HepG2 (cell line): ENCODE results near the gene ZNF764. TPM values are rescaled to one million over a fixed set of nuclear protein-coding genes. Genes with fewer than 3 reads are reported as not detected.

ENCODE experiments used
- AGO2 ChIP-seq: fragments of 200-400 bp; formaldehyde crosslinking; optimal IDR thresholded peaks from 2 replicates; pipeline ENCODE3; 2017; ENCODE audit warnings: mild to moderate bottlenecking, low read depth, low read length, moderate library complexity
- EED ChIP-seq: sonication (generic); formaldehyde crosslinking; IDR thresholded peaks from 2 replicates; pipeline ENCODE4 v1.5.0; 2020; ENCODE audit warnings: mild to moderate bottlenecking, missing genetic modification reagents
- FOXM1 ChIP-seq: sonication (generic); formaldehyde crosslinking; IDR thresholded peaks from 2 replicates; pipeline ENCODE4 v1.5.0; 2020; ENCODE audit warnings: missing genetic modification reagents
- HNF4A ChIP-seq: sonication (generic); formaldehyde crosslinking; IDR thresholded peaks from 2 replicates; pipeline ENCODE4 v1.4.0; 2020; ENCODE audit warnings: missing genetic modification reagents
- JDP2 ChIP-seq: sonication (generic); formaldehyde crosslinking; IDR thresholded peaks from 2 replicates; pipeline ENCODE4 v1.8.1; 2022; ENCODE audit warnings: missing genetic modification reagents, borderline replicate concordance
- KAT2B ChIP-seq: fragments of 150-350 bp; IDR thresholded peaks from 2 replicates; pipeline ENCODE4 v1.6.1; 2014; ENCODE audit warnings: low read depth, low read length, borderline replicate concordance
- SP140L ChIP-seq: sonication (generic); formaldehyde crosslinking; IDR thresholded peaks from 2 replicates; pipeline ENCODE4 v1.4.0; 2020; ENCODE audit warnings: missing genetic modification reagents, borderline replicate concordance
- ZMYM4 ChIP-seq: sonication (generic); formaldehyde crosslinking; IDR thresholded peaks from 2 replicates; pipeline ENCODE4 v1.8.1; 2023; ENCODE audit warnings: mild to moderate bottlenecking, missing genetic modification reagents
- ZNF589 ChIP-seq: sonication (generic); formaldehyde crosslinking; conservative IDR thresholded peaks from 2 replicates; pipeline ENCODE4 v1.8.0; 2022; ENCODE audit warnings: mild to moderate bottlenecking, moderate library complexity, missing genetic modification reagents
- ZNF75D ChIP-seq: sonication (generic); formaldehyde crosslinking; IDR thresholded peaks from 2 replicates; pipeline ENCODE4 v1.8.1; 2023; ENCODE audit warnings: missing genetic modification reagents, mild to moderate bottlenecking, borderline replicate concordance
- polyA plus RNA-seq, 8 experiments: library from polyadenylated mRNA; depleted of rRNA in 3 of 8; stranded (reverse) in 7 of 8; unstranded in 1 of 8; fragments of >200 nt; fragmentation: Illumina TruSeq in 4 of 8; extraction: Trizol in 4 of 8; gene quantifications; 2 replicates each; pipeline versions ENCODE4 v1.2.1 to v1.2.3, GENCODE V29; 2011 to 2016; ENCODE audit warnings: low read depth in 4 of 8, missing spikeins in 1 of 8, mixed read lengths in 1 of 8; ENCODE audit not compliant: insufficient read depth in 1 of 8
- total RNA-seq, 5 experiments: library from RNA; depleted of rRNA; stranded (reverse); fragments of >200 nt; fragmentation: Illumina TruSeq; extraction: Trizol; gene quantifications; 2 replicates each; pipeline ENCODE4 v1.2.3, GENCODE V29; 2016; ENCODE audit warnings: low read depth in 1 of 5
- TF ChIP-seq, protein P1 (sequence below): sonication (generic); formaldehyde crosslinking; IDR thresholded peaks from 2 replicates; pipeline ENCODE4 v1.4.0; 2020; ENCODE audit warnings: mild to moderate bottlenecking, missing genetic modification reagents, borderline replicate concordance
- TF ChIP-seq, protein P2 (sequence below): sonication (generic); formaldehyde crosslinking; IDR thresholded peaks from 2 replicates; pipeline ENCODE4 v1.5.1; 2020; ENCODE audit warnings: missing genetic modification reagents, mild to moderate bottlenecking, borderline replicate concordance
- TF ChIP-seq, protein P3 (sequence below): IDR thresholded peaks from 2 replicates; pipeline ENCODE4 v1.6.1; 2016; ENCODE audit warnings: low read depth, missing genetic modification reagents, missing compliant biosample characterization
- TF ChIP-seq, protein P4 (sequence below): sonication (generic); formaldehyde crosslinking; IDR thresholded peaks from 2 replicates; pipeline ENCODE4 v1.8.0; 2022; ENCODE audit warnings: low read depth, missing genetic modification reagents

The ZNF764 gene
- total and polyA plus RNA-seq, 2 of the 13 experiments (the other 11 are each of a cell fraction or from before 2014, with no cell fraction given), result 4.1 to 9.1 TPM

DNA sequence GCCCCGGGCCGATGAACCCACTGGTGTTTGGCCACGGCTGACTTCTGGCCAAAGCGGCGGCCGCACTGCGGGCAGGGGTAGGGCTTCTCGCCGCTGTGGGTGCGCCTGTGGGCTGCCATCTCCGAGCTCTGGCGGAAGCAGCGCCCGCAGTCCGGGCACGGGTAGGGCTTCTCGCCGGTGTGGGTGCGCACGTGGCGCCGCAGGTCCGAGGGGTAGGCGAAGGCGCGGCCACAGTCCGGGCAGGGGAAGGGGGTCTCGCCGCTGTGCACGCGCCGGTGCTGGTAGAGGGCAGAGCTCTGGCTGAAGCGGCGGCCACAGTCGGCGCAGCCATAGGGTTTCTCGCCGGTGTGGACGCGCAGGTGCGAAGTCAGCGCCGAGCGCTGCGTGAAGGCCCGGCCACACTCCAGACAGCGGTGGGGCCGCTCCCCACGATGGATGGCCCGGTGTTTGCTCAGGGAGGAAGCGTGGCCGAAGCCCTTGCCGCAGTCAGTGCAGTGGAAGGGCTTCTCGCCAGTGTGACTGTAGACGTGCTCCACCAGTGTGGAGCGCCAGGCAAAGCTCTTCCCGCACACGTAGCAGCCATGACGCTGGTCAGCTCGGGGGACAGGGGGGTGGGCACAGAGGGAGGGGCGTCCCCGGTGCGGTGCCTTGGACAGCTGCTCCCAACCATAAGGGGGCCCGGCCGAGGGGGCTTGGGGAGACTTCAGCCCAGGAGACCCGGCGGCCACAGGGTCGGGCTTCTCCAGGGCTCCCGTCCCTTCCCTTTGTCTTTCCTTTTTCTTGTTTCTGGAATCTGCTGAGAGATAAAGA is 2.7 kb downstream of the ZNF764 start (continued):
- TF ChIP-seq, protein P1, sequence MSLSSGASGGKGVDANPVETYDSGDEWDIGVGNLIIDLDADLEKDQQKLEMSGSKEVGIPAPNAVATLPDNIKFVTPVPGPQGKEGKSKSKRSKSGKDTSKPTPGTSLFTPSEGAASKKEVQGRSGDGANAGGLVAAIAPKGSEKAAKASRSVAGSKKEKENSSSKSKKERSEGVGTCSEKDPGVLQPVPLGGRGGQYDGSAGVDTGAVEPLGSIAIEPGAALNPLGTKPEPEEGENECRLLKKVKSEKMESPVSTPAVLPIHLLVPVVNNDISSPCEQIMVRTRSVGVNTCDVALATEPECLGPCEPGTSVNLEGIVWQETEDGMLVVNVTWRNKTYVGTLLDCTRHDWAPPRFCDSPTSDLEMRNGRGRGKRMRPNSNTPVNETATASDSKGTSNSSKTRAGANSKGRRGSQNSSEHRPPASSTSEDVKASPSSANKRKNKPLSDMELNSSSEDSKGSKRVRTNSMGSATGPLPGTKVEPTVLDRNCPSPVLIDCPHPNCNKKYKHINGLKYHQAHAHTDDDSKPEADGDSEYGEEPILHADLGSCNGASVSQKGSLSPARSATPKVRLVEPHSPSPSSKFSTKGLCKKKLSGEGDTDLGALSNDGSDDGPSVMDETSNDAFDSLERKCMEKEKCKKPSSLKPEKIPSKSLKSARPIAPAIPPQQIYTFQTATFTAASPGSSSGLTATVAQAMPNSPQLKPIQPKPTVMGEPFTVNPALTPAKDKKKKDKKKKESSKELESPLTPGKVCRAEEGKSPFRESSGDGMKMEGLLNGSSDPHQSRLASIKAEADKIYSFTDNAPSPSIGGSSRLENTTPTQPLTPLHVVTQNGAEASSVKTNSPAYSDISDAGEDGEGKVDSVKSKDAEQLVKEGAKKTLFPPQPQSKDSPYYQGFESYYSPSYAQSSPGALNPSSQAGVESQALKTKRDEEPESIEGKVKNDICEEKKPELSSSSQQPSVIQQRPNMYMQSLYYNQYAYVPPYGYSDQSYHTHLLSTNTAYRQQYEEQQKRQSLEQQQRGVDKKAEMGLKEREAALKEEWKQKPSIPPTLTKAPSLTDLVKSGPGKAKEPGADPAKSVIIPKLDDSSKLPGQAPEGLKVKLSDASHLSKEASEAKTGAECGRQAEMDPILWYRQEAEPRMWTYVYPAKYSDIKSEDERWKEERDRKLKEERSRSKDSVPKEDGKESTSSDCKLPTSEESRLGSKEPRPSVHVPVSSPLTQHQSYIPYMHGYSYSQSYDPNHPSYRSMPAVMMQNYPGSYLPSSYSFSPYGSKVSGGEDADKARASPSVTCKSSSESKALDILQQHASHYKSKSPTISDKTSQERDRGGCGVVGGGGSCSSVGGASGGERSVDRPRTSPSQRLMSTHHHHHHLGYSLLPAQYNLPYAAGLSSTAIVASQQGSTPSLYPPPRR, result no peak
- TF ChIP-seq ZMYM4 (CRISPR knock-in tag) (no peak), HNF4A (no peak), JDP2 (no peak), AGO2 (peak; percentile 80), ZNF589 (CRISPR knock-in tag) (no peak), EED (CRISPR knock-in tag) (no peak), SP140L (CRISPR knock-in tag) (no peak), KAT2B (no peak), ZNF75D (CRISPR knock-in tag) (no peak), FOXM1 (no peak)
- TF ChIP-seq, protein P2, sequence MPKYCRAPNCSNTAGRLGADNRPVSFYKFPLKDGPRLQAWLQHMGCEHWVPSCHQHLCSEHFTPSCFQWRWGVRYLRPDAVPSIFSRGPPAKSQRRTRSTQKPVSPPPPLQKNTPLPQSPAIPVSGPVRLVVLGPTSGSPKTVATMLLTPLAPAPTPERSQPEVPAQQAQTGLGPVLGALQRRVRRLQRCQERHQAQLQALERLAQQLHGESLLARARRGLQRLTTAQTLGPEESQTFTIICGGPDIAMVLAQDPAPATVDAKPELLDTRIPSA, result no peak
- TF ChIP-seq, protein P3, sequence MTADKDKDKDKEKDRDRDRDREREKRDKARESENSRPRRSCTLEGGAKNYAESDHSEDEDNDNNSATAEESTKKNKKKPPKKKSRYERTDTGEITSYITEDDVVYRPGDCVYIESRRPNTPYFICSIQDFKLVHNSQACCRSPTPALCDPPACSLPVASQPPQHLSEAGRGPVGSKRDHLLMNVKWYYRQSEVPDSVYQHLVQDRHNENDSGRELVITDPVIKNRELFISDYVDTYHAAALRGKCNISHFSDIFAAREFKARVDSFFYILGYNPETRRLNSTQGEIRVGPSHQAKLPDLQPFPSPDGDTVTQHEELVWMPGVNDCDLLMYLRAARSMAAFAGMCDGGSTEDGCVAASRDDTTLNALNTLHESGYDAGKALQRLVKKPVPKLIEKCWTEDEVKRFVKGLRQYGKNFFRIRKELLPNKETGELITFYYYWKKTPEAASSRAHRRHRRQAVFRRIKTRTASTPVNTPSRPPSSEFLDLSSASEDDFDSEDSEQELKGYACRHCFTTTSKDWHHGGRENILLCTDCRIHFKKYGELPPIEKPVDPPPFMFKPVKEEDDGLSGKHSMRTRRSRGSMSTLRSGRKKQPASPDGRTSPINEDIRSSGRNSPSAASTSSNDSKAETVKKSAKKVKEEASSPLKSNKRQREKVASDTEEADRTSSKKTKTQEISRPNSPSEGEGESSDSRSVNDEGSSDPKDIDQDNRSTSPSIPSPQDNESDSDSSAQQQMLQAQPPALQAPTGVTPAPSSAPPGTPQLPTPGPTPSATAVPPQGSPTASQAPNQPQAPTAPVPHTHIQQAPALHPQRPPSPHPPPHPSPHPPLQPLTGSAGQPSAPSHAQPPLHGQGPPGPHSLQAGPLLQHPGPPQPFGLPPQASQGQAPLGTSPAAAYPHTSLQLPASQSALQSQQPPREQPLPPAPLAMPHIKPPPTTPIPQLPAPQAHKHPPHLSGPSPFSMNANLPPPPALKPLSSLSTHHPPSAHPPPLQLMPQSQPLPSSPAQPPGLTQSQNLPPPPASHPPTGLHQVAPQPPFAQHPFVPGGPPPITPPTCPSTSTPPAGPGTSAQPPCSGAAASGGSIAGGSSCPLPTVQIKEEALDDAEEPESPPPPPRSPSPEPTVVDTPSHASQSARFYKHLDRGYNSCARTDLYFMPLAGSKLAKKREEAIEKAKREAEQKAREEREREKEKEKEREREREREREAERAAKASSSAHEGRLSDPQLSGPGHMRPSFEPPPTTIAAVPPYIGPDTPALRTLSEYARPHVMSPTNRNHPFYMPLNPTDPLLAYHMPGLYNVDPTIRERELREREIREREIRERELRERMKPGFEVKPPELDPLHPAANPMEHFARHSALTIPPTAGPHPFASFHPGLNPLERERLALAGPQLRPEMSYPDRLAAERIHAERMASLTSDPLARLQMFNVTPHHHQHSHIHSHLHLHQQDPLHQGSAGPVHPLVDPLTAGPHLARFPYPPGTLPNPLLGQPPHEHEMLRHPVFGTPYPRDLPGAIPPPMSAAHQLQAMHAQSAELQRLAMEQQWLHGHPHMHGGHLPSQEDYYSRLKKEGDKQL (CRISPR knock-in tag), result no peak
- TF ChIP-seq, protein P4, sequence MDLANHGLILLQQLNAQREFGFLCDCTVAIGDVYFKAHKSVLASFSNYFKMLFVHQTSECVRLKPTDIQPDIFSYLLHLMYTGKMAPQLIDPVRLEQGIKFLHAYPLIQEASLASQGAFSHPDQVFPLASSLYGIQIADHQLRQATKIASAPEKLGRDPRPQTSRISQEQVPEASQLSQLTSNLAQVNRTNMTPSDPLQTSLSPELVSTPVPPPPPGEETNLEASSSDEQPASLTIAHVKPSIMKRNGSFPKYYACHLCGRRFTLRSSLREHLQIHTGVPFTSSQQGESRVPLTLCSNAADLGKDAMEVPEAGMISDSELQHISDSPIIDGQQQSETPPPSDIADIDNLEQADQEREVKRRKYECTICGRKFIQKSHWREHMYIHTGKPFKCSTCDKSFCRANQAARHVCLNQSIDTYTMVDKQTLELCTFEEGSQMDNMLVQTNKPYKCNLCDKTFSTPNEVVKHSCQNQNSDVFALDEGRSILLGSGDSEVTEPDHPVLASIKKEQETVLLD (CRISPR knock-in tag), result no peak
